T-cell (primary cell): Measurements from ENCODE around the gene CLCA1. TPM values are rescaled to one million over a fixed set of nuclear protein-coding genes. Genes with fewer than 3 reads are reported as not detected.

ENCODE experiments used
- ATAC-seq, 4 experiments: fragments of 200-7000 bp in 3 of 4; fragments of 150-1000 bp in 1 of 4; cut with Tn5 transposase; replicated peaks in 1 of 4; 1 replicate in 3 of 4; 2 replicates in 1 of 4; pipeline ENCODE4 v1.10.0; 2021; ENCODE audit warnings: moderate library complexity in 3 of 4, mild to moderate bottlenecking in 2 of 4, moderate number of reproducible peaks in 1 of 4
- CTCF ChIA-PET, 2 donors: fragments of 300-600 bp; sonication (Branson Sonifier 250); formaldehyde crosslinking; loops; one replicate each; lab custom pipeline; 2022; ENCODE audit warnings: antibody characterized with exemption in 2 of 2; lab: Charles Lee
- POLR2A ChIA-PET, 2 donors: fragments of 300-600 bp; sonication (Branson Sonifier 250); formaldehyde crosslinking; loops; one replicate each; lab custom pipeline; 2022; ENCODE audit warnings: antibody characterized with exemption in 2 of 2; lab: Charles Lee
- DNase-seq, 35 experiments: peaks; one replicate each; pipeline versions ENCODE4 v3.0.0 to v3.0.0-alpha.2; 2013 to 2023
- H3K27ac ChIP-seq: one replicate; pipeline ENCODE4 v1.5.1; 2013; ENCODE audit warnings: low read length
- H3K27me3 ChIP-seq, 2 experiments: replicated peaks in 1 of 2; 1 replicate in 1 of 2; 2 replicates in 1 of 2; pipeline versions ENCODE4 v1.6.1 to v1.7.0; 2013; ENCODE audit warnings: low read length in 1 of 2, mixed read lengths in 1 of 2; ENCODE audit not compliant: control insufficient read depth in 2 of 2, insufficient read depth in 2 of 2; ENCODE audit errors: extremely low read depth in 1 of 2
- H3K36me3 ChIP-seq, 2 donors: 1 replicate in 1 of 2; 2 replicates in 1 of 2; pipeline versions ENCODE4 v1.6.1 to v1.7.0; 2013; ENCODE audit warnings: low read length in 1 of 2; ENCODE audit not compliant: control insufficient read depth in 2 of 2, insufficient read depth in 1 of 2; ENCODE audit errors: extremely low read depth in 1 of 2
- H3K4me1 ChIP-seq, 2 experiments: 1 replicate in 1 of 2; 2 replicates in 1 of 2; pipeline versions ENCODE4 v1.6.1 to v1.7.0; 2013; ENCODE audit warnings: low read length in 2 of 2, mixed read lengths in 1 of 2; ENCODE audit not compliant: insufficient read depth in 2 of 2, control insufficient read depth in 1 of 2; ENCODE audit errors: extremely low read depth in 1 of 2
- H3K4me3 ChIP-seq, 2 donors: 1 replicate in 1 of 2; 2 replicates in 1 of 2; pipeline versions ENCODE4 v1.5.1 to v1.7.0; 2013; ENCODE audit warnings: mild to moderate bottlenecking in 2 of 2, low read length in 1 of 2, moderate library complexity in 1 of 2; ENCODE audit not compliant: control insufficient read depth in 1 of 2; ENCODE audit errors: extremely low read depth in 1 of 2
- H3K9me3 ChIP-seq: 2 replicates; pipeline ENCODE4 v1.7.0; 2013
- H3K27ac Mint-ChIP-seq, 2 donors: one replicate each; pipeline ENCODE4 v1.8.0; 2020 to 2021; ENCODE audit warnings: mild to moderate bottlenecking in 2 of 2, mixed read lengths in 2 of 2
- H3K27me3 Mint-ChIP-seq, 2 donors: one replicate each; pipeline ENCODE4 v1.8.0; 2021 to 2022; ENCODE audit warnings: mixed read lengths in 2 of 2
- H3K36me3 Mint-ChIP-seq: one replicate; pipeline ENCODE4 v1.8.0; 2021; ENCODE audit warnings: mixed read lengths
- H3K4me1 Mint-ChIP-seq, 3 donors: one replicate each; pipeline ENCODE4 v1.8.0; 2020 to 2022; ENCODE audit warnings: mixed read lengths in 3 of 3, mild to moderate bottlenecking in 1 of 3
- H3K4me3 Mint-ChIP-seq, 3 donors: one replicate each; pipeline ENCODE4 v1.8.0; 2020 to 2022; ENCODE audit warnings: mild to moderate bottlenecking in 3 of 3, mixed read lengths in 3 of 3, moderate library complexity in 3 of 3
- H3K9me3 Mint-ChIP-seq, 3 donors: one replicate each; pipeline ENCODE4 v1.8.0; 2020 to 2022; ENCODE audit warnings: mixed read lengths in 3 of 3
- WGBS: methylation state at CpG from one replicate; pipeline ENCODE4 v1.1.5; 2013; ENCODE audit warnings: missing lambda C conversion rate; ENCODE audit not compliant: insufficient coverage; 5-methylcytosine and 5-hydroxymethylcytosine counted together
- total RNA-seq, 35 experiments: library from RNA in 6 of 35; stranded (reverse) in 6 of 35; fragments of 120-200 nt in 1 of 35; gene quantifications; one replicate each; pipeline versions ENCODE4 v1.2.1 to v1.2.4 and lab custom pipeline; 2013 to 2026

The CLCA1 gene
- total RNA-seq, 5 donors from 2014 or later (not counting 1 experiment from before 2014, with no cell fraction given): 0.12 to 0.25 (median 0.23) TPM; not detected in 2

GRCh38 chr1:86466986-86467385, 1.7 kb upstream of the CLCA1 start:
- H3K27ac Mint-ChIP-seq: no peak overlapping the region
- H3K4me3 Mint-ChIP-seq: no peak overlapping the region
- H3K27me3 Mint-ChIP-seq: peaks cover 7% of the 10 kb centered on the region in 2 donors
- ChIA-PET CTCF (no interaction called here), POLR2A (no interaction called here)
- no peaks in the 10 kb centered on the region for H3K9me3 Mint-ChIP-seq
- Histone ChIP-seq H3K27ac (no peak overlapping the region), H3K9me3 (no peaks in the 10 kb centered on the region), H3K27me3 (peaks cover 0 to 4% of the 10 kb centered on the region in 2 experiments), H3K4me3 (no peak overlapping the region), H3K4me1 (no peaks in the 10 kb centered on the region), H3K36me3 (no peaks in the 10 kb centered on the region)
- ATAC-seq (no peak), DNase-seq (no peak)
- no peaks in the 10 kb centered on the region for H3K36me3 Mint-ChIP-seq
- 45% methylated on average over 2 of the region's 4 CpGs for WGBS
- H3K4me1 Mint-ChIP-seq: peaks cover 0 to 4% (median 0%) of the 10 kb centered on the region in 3 donors

- Mint-ChIP-seq H3K27me3 (peaks cover 8 to 12% of the 10 kb centered on the region in 2 donors), H3K9me3 (no peaks in the 10 kb centered on the region), H3K36me3 (no peaks in the 10 kb centered on the region), H3K27ac (no peak overlapping the region), H3K4me3 (no peak overlapping the region), H3K4me1 (peaks cover 0 to 4% (median 0%) of the 10 kb centered on the region in 3 donors)
- ATAC-seq: no peak
- POLR2A ChIA-PET: no interaction called here
- CTCF ChIA-PET: interaction anchor here in 1 of 2 donors (0.6 kb wide), 1 partner anchor 124 kb away, joined by 3 read pairs; no protein-coding TSS in a partner anchor
- DNase-seq: no peak
- Histone ChIP-seq H3K27ac (no peak overlapping the region), H3K4me3 (no peak overlapping the region), H3K4me1 (no peaks in the 10 kb centered on the region), H3K27me3 (peaks cover 0 to 4% of the 10 kb centered on the region in 2 experiments), H3K9me3 (no peaks in the 10 kb centered on the region), H3K36me3 (no peaks in the 10 kb centered on the region)
- WGBS: no CpG with 5 or more reads among the region's 10 CpGs
These were observed 2.1 kb downstream of the CLCA1 start for GRCh38 chr1:86470859-86471258.

- Histone ChIP-seq H3K27ac (no peak overlapping the region), H3K36me3 (no peaks in the 10 kb centered on the region), H3K4me1 (no peaks in the 10 kb centered on the region), H3K9me3 (no peaks in the 10 kb centered on the region), H3K4me3 (no peak overlapping the region), H3K27me3 (peaks cover 0 to 4% of the 10 kb centered on the region in 2 experiments)
- ATAC-seq (no peak), DNase-seq (no peak)
- Mint-ChIP-seq H3K27me3 (peaks cover 8 to 12% of the 10 kb centered on the region in 2 donors), H3K9me3 (no peaks in the 10 kb centered on the region), H3K27ac (no peak overlapping the region), H3K36me3 (no peaks in the 10 kb centered on the region), H3K4me3 (no peak overlapping the region), H3K4me1 (peaks cover 0 to 4% (median 0%) of the 10 kb centered on the region in 3 donors)
- CTCF ChIA-PET: interaction anchor here in 1 of 2 donors (1.0 kb wide), 1 partner anchor 135 kb away, joined by 3 read pairs; no protein-coding TSS in a partner anchor
- POLR2A ChIA-PET: no interaction called here
These were observed 2.6 kb downstream of the CLCA1 start for GRCh38 chr1:86471291-86471690.

GRCh38 chr1:86472152-86472551, 3.4 kb downstream of the CLCA1 start:
- no peak for DNase-seq
- Mint-ChIP-seq H3K4me3 (no peak overlapping the region), H3K27ac (no peak overlapping the region), H3K4me1 (peaks cover 0 to 4% (median 0%) of the 10 kb centered on the region in 3 donors), H3K27me3 (peaks cover 8 to 12% of the 10 kb centered on the region in 2 donors), H3K36me3 (no peaks in the 10 kb centered on the region), H3K9me3 (no peaks in the 10 kb centered on the region)
- POLR2A ChIA-PET: no interaction called here
- no peaks in the 10 kb centered on the region for H3K27me3 ChIP-seq
- no peak overlapping the region for H3K4me3 ChIP-seq
- no peak for ATAC-seq
- H3K36me3 ChIP-seq: no peaks in the 10 kb centered on the region
- no peaks in the 10 kb centered on the region for H3K4me1 ChIP-seq
- H3K27ac ChIP-seq: no peak overlapping the region
- WGBS: 81% methylated on average over 4 of the region's 4 CpGs
- no peaks in the 10 kb centered on the region for H3K9me3 ChIP-seq
- CTCF ChIA-PET: interaction anchor here (0.9 to 3.2 kb wide), 7 partner anchors 9 to 232 kb away, joined by 3 to 13 read pairs (median 5); partner anchors contain the start of gene SH3GLB1 (in 1 of the 2)

- Mint-ChIP-seq H3K36me3 (no peaks in the 10 kb centered on the region), H3K4me1 (peaks cover 0 to 4% (median 0%) of the 10 kb centered on the region in 3 donors), H3K27ac (no peak overlapping the region), H3K4me3 (no peak overlapping the region), H3K9me3 (no peaks in the 10 kb centered on the region), H3K27me3 (peaks cover 8 to 12% of the 10 kb centered on the region in 2 donors)
- no CpG with 5 or more reads among the region's 3 CpGs for WGBS
- POLR2A ChIA-PET: no interaction called here
- no peak for ATAC-seq
- H3K27ac ChIP-seq: no peak overlapping the region
- H3K9me3 ChIP-seq: no peaks in the 10 kb centered on the region
- no peak overlapping the region for H3K4me3 ChIP-seq
- no peaks in the 10 kb centered on the region for H3K27me3 ChIP-seq
- H3K4me1 ChIP-seq: no peaks in the 10 kb centered on the region
- CTCF ChIA-PET: interaction anchor here (0.7 to 3.2 kb wide), 15 partner anchors 9 to 1245 kb away, joined by 3 to 13 read pairs (median 4); partner anchors contain the start of genes ODF2L (in 1 of the 2) and SH3GLB1 (in 1 of the 2)
- H3K36me3 ChIP-seq: no peaks in the 10 kb centered on the region
- no peak for DNase-seq
These were observed 4.0 kb downstream of the CLCA1 start for GRCh38 chr1:86472767-86473166.

GRCh38 chr1:86477256-86477655, 8.5 kb downstream of the CLCA1 start:
- CTCF ChIA-PET: interaction anchor here in 1 of 2 donors (0.6 kb wide), 1 partner anchor 852 kb away, joined by 3 read pairs; the partner anchor contains the start of gene LMO4
- no peaks in the 10 kb centered on the region for H3K9me3 ChIP-seq
- H3K4me1 Mint-ChIP-seq: no peaks in the 10 kb centered on the region

More at GRCh38 chr1:86477256-86477655, 8.5 kb downstream of the CLCA1 start:
- no peak overlapping the region for H3K27ac Mint-ChIP-seq
- H3K4me3 Mint-ChIP-seq: no peak overlapping the region
- no peaks in the 10 kb centered on the region for H3K9me3 Mint-ChIP-seq
- Histone ChIP-seq H3K4me3 (no peak overlapping the region), H3K36me3 (no peaks in the 10 kb centered on the region), H3K27me3 (no peaks in the 10 kb centered on the region), H3K27ac (no peak overlapping the region), H3K4me1 (no peaks in the 10 kb centered on the region)
- DNase-seq: no peak
- WGBS: 83% methylated on average over 1 of the region's 4 CpGs
- ATAC-seq: no peak
- POLR2A ChIA-PET: no interaction called here
- peaks cover 1 to 2% of the 10 kb centered on the region in 2 donors for H3K27me3 Mint-ChIP-seq
- no peaks in the 10 kb centered on the region for H3K36me3 Mint-ChIP-seq
